ENCODE measurements around the gene IER5.

DNA sequence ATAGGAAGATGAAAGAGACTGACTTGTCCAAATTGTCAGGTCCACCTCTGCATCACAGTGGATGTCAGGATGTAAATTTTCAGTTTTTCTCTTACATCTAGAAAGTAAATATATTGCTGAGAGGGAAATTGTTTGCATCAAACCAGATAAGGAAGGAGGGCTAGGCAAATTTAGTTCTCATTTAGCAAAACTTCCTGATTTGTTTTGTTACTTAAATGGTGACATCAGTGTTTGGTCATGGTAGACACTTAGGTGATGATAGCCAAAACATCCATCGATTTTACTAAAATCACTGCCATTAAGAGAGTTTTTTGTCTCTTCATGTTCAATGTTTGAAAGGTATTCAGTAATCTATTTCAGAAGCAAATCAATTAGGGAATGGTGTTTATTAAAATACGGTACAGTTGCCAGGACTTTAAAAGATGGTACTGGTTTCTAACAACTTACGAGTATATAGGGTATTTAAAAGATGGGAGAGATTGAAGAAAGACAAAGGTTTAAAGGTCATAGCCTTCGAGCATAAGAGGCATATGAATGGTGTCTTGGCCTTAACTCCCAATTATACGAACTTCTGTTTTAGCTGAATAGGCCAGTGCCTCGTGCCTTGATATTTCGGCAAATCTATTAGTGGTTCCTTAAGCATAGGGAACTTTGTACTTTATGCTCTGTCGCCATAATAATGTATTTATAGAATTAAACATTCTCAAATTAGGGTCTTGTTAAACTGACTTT, 3.0 kb downstream of the IER5 start:
- TF ChIP-seq POLR2A (IDR thresholded peaks at IDR 0.05) (no peak), CTCF (IDR thresholded peaks at IDR 0.05) (no peak), POLR2AphosphoS5 (IDR thresholded peaks at IDR 0.05) (no peak), EP300 (IDR thresholded peaks at IDR 0.05) (no peak)

Measured in gastroesophageal sphincter (tissue), 3 donors.